CD4-positive, alpha-beta T cell treated with Interferon alpha-2 for 1 hour (primary cell): Measurements from ENCODE around the gene CNOT6L.

Source experiments
- DNase-seq, 2 donors: peaks; one replicate each; pipeline ENCODE4 v3.0.0-alpha.2; 2020 to 2022

Gene CNOT6L

GRCh38 chr4:77706717-77707116 lies 112.5 kb downstream of the CNOT6L start:
- no peak for DNase-seq

DNA sequence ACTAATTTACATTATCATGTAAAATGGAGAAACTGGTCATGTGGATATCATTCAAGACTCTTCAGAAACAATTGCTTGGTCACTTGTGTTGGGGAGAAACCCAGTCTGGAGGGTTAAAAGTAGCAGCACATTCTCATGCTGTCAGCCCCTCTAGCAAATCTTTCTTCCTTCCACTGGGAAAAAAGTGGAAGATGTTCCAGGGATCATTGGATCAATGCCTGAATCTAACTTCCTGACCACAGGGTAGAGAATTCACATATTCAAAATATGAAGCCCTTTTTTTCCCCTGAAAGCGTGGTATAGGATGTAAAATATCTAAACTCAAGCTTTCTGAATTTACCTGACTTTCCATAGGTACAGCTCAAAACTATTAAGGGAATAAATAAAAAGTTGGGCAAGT lies 115.5 kb downstream of the CNOT6L start:
- DNase-seq = no peak

- DNase-seq = no peak
These were observed 118.0 kb downstream of the CNOT6L start for GRCh38 chr4:77701121-77701520.

- no peak for DNase-seq
These were observed 119.4 kb downstream of the CNOT6L start for GRCh38 chr4:77699731-77700210.

DNA sequence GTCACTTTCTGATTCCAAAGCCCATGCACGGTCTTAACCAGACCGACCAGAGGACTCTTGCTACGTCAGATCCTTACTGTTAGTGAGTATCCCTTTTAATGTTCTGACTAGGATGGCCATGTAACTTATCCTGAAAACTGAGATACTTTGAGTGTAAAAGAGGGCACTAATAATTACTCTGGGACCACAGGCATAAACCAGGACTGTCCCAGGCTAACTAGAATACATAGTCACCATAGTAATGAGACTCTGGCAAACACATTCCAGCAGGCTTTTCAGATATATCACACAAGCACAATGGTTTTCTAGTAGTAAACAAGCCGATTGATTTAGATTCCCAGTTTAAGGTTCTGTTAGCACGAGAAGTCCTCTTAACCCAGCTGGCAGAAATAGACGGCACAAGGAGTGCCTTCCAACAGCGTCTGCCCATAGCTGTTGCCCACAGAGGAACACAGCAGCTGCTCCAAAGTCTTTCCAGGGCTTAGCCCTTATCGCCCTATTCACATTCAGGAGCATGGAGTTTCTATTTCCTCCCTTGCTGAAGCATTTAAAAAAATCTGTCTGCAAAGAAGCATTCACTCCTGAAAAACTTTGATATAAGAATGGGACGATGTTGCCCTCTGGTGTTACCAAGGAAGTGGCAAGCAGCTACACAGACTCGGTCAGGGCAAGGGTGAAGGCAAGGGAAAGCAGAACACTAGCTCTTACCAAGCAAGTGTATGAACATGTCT lies 121.1 kb downstream of the CNOT6L start:
- DNase-seq = no peak

DNA sequence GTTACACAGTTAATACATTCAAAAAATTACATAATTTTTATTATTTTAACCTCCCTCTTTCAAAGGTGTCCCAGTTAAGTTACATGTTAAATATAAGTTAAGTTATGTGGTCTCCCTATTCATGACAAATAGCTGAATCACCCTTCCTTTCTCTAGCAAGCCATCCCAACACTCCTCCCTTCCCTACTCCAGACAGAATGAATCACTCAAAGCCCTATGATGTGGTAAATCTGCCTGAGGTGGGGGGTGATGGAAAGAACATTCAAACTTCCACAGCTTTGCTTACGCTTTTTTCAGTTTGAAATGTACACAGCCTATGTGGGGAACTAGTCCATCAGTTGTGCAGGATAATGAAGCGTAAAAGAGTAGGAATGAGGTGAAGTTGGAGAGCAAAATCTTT lies 123.4 kb downstream of the CNOT6L start:
- no peak for DNase-seq

DNA sequence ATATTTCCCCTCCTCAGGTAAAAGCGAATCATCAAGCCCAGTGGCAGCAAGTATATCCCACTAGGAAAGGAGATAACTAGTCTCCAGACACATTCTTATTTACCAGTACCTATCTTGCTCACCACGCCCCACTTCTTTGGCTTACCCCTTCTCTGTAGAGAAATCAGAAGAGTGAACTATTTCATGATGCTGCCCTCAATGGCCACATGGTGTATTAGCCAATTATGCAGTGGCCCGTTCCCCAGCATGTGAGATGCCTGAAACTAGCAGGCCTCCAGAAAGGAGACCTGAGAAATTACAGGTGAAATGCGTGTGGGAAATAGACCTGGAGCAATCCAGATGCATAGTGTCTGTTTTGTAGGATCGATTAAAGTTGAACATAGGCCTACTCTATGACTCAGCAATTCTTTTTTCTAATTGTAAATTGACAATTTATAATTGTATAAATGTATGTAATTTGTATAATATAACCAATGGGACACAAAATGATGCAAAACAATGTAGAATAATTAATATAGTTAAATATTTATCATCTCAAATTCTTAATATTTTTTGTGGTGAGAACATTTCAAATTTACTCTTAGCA lies 126.2 kb downstream of the CNOT6L start:
- no peak for DNase-seq

GRCh38 chr4:77681792-77682191 lies 137.4 kb downstream of the CNOT6L start:
- no peak for DNase-seq

DNA sequence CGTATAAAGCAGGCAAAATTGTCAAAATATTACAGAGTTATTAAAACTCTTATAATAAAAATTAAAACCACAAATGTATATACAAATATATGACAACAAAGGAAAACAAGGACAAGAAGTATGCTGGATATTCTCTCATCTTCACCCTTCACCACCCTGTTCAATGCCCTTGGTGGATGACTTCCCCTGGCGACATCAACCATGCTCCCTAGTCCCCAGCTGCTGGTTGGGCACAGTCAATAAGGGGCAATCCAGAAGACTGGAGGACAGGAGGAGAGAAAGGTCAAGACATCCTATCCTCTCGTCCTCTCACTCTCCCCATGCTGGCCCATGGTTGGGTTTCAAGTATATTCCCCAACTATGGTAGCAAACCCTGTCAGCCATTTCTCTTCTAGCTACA lies 142.3 kb downstream of the CNOT6L start:
- DNase-seq = no peak

DNA sequence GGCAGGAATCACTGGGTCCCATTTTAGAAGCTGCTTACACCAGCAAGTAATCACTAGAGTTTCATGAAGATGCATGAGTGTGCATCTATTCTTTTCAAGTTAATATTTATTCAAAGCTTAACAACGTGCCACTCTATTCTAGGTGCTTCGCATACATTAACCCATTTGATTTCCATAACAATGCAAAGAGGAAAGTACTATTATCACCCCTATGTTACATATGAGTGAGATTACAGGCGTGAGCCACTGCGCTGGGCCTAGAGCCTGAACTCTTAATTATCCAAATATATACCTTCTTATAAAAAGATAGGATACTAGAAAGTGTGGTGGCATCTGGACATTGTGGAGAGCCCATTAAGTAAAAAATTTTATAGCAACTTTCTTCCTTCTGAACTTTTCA lies 148.1 kb downstream of the CNOT6L start:
- no peak for DNase-seq

DNA sequence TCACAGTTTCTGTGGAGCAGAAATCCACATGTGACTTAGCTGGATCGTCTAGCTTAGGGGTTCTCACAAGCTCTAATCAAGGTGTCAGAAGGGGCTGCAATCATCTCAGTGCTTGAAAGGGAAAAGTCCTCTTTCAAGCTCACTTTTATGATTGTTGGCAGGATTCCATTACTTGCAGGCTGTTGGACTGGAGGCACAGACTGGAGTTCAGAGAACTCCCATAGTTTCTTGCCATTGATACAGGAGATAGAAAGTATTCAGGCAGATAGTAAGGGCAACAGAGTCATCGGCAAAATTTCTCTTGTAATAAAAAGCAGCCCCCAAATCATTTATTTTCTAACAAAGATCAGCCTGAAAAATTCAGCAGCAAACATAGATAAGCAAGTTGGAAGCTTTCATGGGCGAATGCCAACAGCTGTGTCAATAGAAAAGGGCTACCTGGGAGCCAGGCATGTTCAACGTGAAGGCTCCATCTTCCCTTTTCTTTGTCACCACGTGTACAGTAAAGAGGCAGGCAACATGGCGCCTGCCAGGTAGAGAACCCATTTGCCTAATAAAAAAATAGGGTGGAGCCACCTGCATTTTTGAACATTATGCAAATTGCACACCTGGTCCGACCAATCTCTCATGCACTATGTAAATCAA lies 149.1 kb downstream of the CNOT6L start:
- DNase-seq = no peak

GRCh38 chr4:77665381-77666069 lies 153.6 kb downstream of the CNOT6L start:
- no peak for DNase-seq
